Dermis blood vessel endothelial cell (primary cell): ENCODE measurements around the gene MBNL1. TPM values are rescaled to one million over a fixed set of nuclear protein-coding genes. Genes with fewer than 3 reads are reported as not detected.
"Not testable (repeated sequence)": the region's sequence is repeated elsewhere in the genome, so short reads cannot be mapped to it uniquely, and the experiment has no call there.

ENCODE experiments used
- DNase-seq: peaks from one replicate; pipeline ENCODE4 v3.0.0; 2010
- total RNA-seq: library from RNA; depleted of rRNA; stranded (reverse); fragments of >200 nt; gene quantifications from 2 replicates; pipeline ENCODE4 v1.2.3, GENCODE V29; 2014

Gene MBNL1
- total RNA-seq, 1 donor from 2014 or later = 389 TPM

GRCh38 chr3:152382312-152383135 is 113.8 kb downstream of the MBNL1 start:
- DNase-seq = peak; percentile 51

GRCh38 chr3:152383136-152383606 is 114.4 kb downstream of the MBNL1 start:
- DNase-seq = no peak

GRCh38 chr3:152384412-152384811 is 115.7 kb downstream of the MBNL1 start:
- no peak for DNase-seq

DNA sequence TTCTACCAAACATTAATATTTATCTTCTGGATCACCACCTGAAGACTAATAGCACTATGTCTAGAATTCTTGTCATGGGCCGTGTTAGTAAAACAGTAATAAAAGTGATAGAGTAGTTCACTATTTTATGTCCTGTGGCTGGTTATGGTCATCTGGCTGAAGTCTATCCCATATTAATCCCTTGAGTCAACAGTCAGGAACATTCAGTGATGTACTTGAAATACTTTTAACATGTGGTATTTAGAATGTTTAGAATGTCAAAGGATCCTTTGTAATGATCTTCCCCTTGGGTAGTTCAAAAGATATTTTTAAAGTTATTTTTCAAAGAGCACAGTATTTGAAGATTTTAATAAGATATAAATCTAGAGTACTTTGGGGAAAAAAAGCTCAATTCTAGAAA is 117.0 kb downstream of the MBNL1 start:
- no peak for DNase-seq

DNA sequence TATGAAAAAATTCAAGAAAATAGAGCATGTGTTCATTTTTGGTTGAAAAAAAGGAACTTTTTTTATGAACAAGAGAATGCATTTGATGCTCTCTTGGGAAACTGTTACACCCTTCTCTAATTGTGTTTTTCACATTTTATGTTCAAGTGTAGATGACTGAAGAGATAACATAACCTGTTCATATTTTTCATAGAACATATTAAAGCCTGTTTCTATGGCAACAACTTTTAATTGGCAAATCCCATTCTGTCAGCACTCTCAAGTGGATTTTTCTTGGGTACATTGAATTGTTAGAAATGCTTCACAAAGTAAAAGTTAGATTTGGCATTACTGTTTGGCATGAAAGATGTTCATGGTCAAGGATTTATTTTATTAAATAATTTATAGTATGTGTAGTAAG is 117.5 kb downstream of the MBNL1 start:
- no peak for DNase-seq

DNA sequence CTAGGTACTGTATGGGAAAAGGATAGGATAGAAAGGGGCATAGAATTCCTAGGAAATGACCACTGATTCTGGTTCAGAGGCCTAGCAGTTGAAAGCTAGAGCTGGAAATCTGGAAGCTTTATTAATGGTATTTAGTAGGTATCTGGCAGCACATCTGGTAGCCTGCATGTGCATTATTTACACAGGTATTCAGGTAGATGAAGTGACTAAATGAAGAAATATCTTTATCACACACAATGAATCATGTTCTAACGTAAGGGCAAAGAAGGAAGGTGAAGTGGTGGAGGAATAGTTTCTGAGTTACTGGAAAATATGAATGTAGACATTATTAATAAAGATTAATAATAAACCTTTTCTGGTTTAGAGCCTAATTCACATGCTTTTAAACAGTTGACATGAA is 119.9 kb downstream of the MBNL1 start:
- no peak for DNase-seq

DNA sequence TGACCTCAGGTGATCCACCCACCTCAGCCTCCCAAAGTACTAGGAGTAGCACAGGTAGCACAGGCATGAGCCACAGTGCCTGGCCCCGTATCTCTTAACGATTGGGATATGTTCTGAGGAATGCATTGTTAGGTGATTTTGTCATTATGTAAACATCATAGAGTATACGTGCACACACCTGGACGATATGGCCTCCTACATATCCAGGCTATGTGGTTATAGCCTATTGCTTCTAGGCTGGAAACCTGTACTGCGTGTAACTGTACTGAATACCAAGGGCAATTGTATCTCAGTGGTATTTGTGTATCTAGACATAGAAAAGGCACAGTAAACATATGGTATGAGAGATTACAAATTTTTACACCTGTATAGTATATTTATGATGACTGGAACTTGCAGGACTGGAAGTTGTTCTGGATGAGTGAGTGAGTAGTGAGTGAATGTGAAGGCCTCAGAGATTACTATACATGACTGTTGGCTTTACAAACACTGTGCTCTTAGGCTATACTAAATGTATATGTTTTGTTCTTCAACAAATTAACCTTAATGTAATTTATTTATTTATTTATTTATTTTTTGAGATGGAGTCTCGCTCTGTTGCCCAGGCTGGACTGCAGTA is 120.7 kb downstream of the MBNL1 start:
- no peak for DNase-seq

DNA sequence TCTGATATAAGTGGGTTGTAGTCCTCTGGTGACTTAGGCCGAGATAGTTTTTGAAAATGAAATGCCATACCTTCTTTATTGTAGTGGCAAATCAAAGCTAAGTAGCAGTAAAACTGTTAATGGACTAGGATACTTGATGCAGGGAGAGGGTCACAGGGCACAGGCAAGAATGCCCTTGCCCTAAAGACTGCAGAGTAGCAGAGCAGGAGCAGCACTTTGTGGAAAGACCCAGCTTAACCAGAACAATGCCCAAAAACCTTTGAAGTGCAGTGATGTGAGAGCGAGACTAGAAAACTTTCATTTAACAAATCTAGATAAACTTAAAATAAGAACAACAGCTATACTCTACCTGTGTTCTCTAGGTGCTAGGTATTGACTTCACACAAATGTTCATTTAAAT is 121.9 kb downstream of the MBNL1 start:
- no peak for DNase-seq

GRCh38 chr3:152391671-152392070 is 122.9 kb downstream of the MBNL1 start:
- no peak for DNase-seq

DNA sequence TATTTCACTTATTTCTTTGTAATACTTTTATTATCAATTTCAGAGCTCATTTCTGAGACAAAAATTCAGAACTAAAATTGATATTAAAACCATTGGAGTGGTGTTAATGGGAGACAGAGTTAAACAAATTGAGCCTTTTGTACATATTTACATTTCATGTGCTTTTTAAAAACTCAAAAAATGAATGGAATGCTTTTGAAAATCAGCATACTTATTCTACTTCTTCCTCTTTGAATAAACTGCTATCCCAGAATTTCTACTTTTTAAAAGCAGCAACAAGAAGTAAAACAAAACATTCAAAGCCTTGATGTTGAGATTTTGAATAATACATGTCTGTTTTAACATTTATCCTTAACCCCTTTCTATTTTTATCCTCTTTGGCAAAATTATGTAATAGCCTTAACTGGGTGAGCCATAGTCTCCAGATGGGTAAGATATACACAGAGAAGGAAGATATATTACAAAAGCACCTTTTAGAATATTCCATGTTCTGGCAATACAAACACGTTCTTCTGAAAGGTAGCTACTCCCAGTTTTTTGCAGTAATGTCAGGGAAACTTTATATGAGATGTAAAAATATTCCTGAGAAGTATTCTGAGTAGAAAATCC is 123.6 kb downstream of the MBNL1 start:
- DNase-seq = no peak

GRCh38 chr3:152394246-152394645 is 125.5 kb downstream of the MBNL1 start:
- DNase-seq = no peak

- DNase-seq = no peak
These were observed 127.0 kb downstream of the MBNL1 start for GRCh38 chr3:152395764-152396163.

DNA sequence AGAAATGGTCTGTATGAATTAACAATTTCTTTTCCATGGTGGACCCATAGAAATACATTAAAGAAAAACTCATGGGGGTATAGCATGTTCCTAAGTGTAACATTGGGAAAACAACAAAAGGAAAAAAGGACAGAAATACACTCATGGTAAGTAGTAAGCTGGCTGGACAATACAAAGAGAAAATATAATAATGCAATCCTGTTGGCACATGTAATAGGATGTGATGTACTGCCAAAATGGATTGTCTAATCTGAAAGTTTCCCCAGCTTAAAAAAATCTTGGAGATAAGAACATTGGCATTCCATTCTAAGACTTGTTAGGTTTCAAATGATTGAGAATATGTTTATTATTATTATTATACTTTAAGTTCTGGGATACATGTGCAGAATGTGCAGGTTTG is 128.1 kb downstream of the MBNL1 start:
- DNase-seq = peak; percentile 42

- DNase-seq = not testable (repeated sequence)
These were observed 128.6 kb downstream of the MBNL1 start for GRCh38 chr3:152397348-152397747.

DNA sequence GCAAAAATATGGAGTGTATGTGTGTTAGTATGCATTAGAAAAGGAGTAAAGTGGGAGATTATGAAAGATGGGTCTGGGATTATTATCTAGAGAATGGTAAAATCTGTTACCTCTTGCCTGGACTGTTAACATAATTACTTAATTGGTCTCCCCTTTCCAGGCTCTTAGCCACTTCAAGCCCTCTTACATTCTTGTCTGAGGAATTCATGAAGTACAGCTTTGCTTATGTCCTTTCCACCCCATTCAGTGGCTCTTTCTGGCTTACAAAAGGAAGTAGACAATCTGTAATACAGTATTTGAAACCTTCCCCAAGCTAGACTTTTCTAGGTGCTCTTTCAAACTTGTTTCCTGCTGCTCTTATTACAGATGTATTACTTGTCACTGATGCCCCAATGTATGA is 129.8 kb downstream of the MBNL1 start:
- peak; percentile 32 for DNase-seq

DNA sequence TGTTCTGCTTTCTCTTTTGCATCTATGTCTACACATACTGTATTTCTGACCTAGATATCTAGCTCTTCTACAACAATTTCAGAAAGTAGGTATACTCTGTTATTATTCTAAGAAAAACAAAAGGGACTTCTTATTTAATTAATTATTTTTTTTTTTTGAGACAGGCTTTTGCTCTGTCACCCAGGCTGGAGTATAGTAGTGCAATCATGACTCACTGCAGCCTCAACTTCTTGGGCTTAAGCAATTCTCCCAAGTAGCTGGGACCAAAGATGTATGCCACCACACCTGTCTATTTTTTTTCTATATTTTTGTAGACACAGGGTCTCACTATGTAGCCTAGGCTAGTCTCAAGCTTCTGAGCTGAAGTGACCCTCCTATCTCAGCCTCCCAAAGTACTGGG is 130.6 kb downstream of the MBNL1 start:
- DNase-seq = peak; percentile 45

- DNase-seq = no peak
These were observed 132.2 kb downstream of the MBNL1 start for GRCh38 chr3:152400887-152401286.

DNA sequence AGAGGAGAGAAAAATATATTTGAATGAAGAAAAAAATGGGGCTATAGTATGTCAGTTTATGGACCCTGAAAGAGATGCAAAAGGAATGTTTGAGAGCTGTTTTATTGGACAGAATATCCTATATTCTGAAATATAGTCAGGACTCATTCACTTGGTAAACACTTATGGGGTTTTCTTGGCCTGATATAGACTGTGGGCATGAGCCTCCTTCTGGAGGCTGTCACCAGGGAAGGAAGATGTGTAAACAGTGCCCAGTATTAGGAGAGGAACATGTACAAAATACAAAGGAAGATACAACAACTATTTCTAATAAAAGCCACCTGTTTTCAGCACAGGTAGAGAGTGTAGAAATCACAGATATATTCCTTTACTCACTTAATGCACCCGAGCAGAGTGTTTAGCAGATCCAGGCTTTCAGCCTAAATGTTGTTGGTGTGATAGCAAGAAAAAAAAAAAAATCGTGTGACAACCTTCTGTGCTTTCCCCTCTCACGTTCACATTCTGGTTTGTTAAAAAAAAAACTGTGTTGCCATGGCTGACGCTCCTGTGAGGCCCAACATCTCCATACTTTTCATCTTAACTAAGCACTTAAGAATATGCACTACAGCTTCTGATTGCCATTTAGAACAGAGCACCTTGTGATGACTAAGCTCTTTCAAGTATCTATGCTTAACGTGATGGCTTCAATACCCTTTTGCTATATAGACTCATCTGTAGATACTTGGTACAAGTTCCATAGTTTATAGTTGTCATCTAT is 134.1 kb downstream of the MBNL1 start:
- no peak for DNase-seq

DNA sequence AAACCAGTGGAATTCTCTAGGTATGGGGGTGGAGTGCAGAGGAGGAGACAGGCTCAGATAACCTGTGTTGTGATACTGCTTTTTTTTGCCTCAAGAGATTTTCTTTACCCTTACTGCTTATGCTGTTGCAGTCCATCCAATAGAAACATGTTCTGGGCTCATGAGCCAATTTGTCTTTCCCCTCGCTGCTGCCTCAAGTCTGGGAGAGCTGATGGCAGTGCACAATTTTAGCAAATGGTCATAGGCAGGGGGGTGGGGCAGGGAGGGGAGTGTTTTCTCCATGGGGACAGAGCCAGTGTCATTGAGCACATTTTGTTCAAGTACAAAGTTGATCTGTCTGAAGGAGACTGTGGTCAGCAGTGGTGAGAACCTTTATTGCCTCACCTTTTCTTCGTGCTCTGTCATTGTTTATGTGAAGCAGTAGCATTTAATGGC is 134.9 kb downstream of the MBNL1 start:
- DNase-seq = no peak

DNA sequence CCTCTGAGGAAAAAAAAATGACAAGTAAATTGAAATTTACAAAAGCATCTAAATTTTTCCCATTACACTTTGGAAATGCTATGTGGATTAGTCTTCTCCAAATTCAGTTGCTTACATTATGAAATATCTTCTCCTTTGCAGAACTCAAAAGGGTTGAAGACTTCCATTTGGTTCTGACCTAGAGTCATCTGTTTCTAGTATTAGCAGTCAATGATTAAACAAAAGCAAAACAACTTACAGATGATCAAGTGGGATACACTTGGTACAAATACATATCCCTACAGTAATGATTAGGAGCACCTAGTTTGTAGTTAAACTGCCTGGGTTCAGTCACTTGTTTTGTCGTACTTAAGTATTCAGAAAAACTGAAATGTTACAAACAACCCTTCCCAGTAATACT is 136.2 kb downstream of the MBNL1 start:
- DNase-seq = no peak

GRCh38 chr3:152405915-152406802 is 137.4 kb downstream of the MBNL1 start:
- DNase-seq = no peak

DNA sequence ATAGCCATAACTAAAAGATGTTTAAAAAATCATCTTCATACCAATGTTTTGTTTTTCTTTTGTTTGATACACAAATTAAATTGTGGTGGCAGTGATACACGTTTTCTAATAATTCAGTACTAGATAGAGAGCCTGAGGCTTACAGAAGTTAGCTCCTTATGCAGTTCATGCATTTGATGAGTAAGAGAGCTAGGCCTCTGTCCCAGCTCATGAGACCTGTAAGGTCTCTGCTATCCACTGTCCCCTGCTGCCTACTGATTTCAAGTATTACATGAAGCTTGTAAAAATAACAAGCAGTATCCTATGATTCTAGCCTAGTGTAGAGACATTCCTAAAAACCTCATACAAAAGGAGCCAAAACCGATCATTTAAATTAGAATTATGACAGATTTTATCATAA is 144.5 kb downstream of the MBNL1 start:
- no peak for DNase-seq
